GM12891 (cell line): ENCODE results near the gene AGXT.

Experiments
- PAX5 ChIP-seq: IDR thresholded peaks from 2 replicates; pipeline ENCODE4 v1.6.1; 2011; ENCODE audit warnings: low read length, moderate library complexity, mild to moderate bottlenecking; ENCODE audit not compliant: insufficient read depth, severe bottlenecking
- POLR2A ChIP-seq: IDR thresholded peaks from 2 replicates; pipeline ENCODE4 v1.6.1; 2011; ENCODE audit warnings: low read depth, low read length, control low read depth
- POLR2AphosphoS5 ChIP-seq: IDR thresholded peaks from 2 replicates; pipeline ENCODE4 v1.6.1; 2011; ENCODE audit warnings: low read depth, low read length, control low read depth
- POU2F2 ChIP-seq: IDR thresholded peaks from 2 replicates; pipeline ENCODE4 v1.6.1; 2011; ENCODE audit warnings: low read depth, mild to moderate bottlenecking, control low read depth, low read length, moderate library complexity
- SPI1 ChIP-seq: IDR thresholded peaks from 2 replicates; pipeline ENCODE4 v1.6.1; 2011; ENCODE audit warnings: low read depth, low read length, control low read depth
- TAF1 ChIP-seq: IDR thresholded peaks from 2 replicates; pipeline ENCODE4 v1.6.1; 2011; ENCODE audit warnings: low read depth, low read length, control low read depth

DNA sequence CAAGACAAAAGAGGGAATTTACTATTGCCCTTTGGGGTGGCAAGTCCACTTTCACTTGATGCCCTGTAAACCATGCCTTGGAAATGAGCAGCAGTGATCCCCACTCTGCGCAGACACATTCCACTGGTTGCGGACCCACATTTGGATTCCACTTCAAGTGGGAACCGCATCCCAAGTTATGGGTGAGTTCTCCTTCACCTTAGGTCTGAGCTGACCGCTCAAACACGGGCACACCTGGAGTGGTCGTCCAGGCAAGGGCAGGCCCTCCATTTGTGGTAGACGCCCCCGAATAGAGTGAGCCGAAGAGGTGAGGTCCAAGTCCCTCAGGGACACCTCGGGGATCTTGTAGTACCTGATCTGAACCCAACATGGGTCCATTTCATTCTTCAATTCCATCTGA lies 9.8 kb upstream of the AGXT start:
- TF ChIP-seq POLR2AphosphoS5, result no peak
- TF ChIP-seq POLR2A, result no peak
- no peak for TF ChIP-seq TAF1
- no peak for TF ChIP-seq SPI1
- no peak for TF ChIP-seq POU2F2
- TF ChIP-seq PAX5, result no peak
